Skin epidermis (tissue), 12 donors: ENCODE data around the gene DSTN.
A peak's percentile ranks its signal among the peaks of the same experiment; 100 is the strongest.

Experiments used
- H3K27ac ChIP-seq, 21 experiments: fragments of 200-600 bp; sonication (generic) in 11 of 21; one replicate each; pipeline ENCODE4 v1.5.0; 2020; ENCODE audit warnings: mild to moderate bottlenecking in 3 of 21, inconsistent platforms in 2 of 21, moderate library complexity in 2 of 21
- H3K4me3 ChIP-seq, 7 experiments: fragments of 200-600 bp; sonication (generic) in 2 of 7; one replicate each; pipeline ENCODE4 v1.5.0; 2020; ENCODE audit warnings: inconsistent platforms in 2 of 7, mild to moderate bottlenecking in 2 of 7, moderate library complexity in 1 of 7

Gene DSTN

DNA sequence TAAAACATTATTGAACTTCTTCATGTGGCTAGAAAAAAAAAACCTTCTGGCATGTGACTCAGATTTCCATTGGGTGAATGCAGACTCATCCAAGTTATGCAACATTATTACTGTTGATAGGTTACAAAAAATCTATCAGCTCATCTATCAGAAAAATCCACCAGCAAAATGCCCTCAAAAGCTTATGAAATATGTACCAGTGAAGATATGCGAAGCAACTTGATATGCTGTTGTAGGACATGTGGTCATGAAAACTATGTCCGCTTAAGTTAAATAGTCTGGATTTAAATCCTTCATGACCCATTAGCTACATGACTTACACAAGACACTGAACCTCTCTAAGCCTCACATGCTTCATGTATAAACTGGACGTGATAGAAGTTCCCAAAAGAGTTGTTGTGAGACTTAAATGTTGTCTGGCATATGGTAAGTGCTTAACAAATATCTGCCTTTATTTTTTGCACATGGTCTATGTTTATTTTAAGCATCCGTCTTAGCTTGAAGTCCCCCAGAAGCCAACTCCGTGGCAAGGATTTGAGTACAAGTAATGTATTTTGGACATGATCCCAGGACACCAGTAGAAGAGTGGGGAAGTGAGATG lies 26.2 kb upstream of the DSTN start:
- Histone ChIP-seq H3K27ac (peak overlapping the region in 10 of 21 experiments; percentile 6 to 69 (median 44)), H3K4me3 (no peak overlapping the region)

DNA sequence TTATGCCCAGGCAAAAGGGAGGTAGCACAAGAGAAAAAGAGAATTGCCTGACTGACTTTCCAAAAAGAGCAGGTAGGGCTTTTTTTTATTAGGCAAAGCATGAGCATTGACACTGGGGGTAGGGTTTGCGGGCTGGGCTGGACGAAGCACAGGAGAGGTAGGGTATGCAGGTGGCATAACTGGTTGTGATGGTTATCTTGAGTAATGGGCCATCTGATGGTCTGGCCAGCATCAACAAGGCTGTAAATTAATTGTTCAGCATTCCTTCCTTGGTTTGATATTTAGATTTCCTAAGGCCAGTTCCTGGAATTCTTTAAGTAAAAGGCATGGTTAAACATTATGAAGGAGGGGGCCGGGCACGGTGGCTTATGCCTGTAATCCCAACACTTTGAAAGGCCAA lies 24.7 kb upstream of the DSTN start:
- Histone ChIP-seq H3K4me3 (no peak overlapping the region), H3K27ac (no peak overlapping the region)

DNA sequence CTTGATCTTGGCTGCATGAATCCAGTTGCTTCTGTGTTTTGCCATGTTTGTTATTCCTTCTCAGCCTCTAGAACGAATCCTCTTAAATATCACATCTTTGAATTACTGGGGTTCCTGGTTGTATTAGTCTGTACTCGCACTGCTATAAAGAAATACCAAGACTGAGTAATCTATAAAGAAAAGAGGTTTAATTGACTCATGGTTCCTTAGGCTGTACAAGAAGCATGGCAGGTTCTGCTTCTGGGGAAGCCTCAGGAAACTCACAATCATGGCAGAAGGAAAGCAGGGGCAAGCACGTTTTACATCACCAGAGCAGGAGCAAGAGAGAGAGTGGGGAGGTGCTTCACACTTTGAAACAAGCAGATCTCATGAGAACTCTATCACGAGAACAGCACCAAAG lies 20.7 kb upstream of the DSTN start:
- H3K27ac ChIP-seq, result no peak overlapping the region
- H3K4me3 ChIP-seq, result no peak overlapping the region

DNA sequence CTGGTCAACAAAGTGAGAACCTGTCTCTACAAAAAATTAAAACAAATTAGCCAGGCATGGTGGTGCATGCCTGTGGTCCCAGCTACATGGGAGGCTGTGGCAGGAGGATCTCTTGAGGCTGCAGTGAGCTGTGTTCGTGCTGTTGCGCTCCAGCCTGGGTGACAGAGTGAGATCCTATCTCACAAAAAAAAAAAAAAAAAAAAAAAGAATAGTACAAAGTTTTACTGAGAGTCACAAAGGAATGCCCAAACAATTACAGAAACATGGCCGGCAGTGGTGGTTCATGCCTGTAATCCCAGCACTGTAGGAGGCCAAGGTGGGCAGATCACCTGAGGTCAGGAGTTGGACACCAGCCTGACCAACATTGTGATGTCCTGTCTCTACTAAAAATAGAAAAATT lies 14.8 kb upstream of the DSTN start:
- H3K27ac ChIP-seq, result peak overlapping the region in 1 of 21 experiments; percentile 47
- H3K4me3 ChIP-seq, result no peak overlapping the region

DNA sequence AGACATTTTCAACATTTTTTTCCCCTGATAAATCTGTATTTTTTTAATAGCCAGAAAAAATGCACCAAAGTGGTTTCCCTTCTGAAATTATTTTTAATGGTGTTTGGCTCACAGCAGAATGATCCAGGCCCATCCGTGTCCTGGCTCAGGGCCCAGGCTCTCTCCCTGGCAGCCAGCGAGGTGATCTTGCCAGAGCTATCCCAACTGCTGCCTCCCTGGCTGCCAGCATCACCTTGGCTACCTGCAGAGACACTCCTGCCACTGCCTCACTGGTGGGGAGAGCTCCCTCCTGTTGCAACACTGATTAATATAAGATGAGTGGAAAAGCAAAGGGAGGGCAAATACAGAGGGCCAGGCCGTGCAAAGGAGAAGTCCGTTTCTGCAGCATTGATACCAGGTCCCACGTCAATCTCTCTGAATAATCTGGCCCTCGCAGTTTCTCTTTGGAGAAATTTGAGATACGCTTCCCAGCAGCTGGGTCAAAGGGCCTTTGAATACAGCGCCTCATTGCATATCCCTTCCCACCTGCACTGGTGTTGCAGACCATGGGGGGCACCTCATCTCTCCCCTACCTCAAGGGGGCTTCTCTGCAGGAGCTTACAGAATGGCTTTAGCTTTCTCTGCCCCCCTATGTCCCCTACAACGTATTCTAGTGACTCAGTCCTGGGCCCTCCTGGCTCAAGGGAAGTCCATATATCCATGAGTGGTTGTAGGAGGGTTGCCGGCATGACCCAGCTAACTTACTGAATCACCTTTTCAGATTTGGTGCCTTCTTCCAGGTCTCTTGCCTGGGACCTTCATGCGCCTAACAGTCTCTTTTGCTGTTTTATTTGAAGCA lies 12.8 kb upstream of the DSTN start:
- Histone ChIP-seq H3K4me3 (peak overlapping the region in 2 of 7 experiments; percentile 5 to 26), H3K27ac (peak overlapping the region in 20 of 21 experiments; percentile 63 to 92 (median 86))

DNA sequence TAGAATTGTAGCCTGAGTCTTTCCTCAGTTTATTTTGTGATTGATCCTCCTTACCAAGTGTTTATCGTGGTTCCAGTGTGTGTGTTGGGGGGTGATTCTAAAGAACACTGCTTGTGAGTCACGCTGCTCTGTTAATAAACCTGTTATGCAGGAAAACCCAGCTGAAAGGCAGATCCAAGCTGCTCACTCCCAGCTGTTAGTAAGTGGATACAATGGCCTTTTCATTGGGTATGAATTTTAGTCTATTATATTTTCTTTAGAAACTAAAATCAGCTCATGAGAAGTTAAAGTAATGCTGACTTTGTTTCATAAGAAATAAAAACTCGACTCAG lies 12.2 kb upstream of the DSTN start:
- H3K4me3 ChIP-seq, result peak overlapping the region in 2 of 7 experiments; percentile 5 to 26
- peak overlapping the region in 20 of 21 experiments; percentile 63 to 92 (median 86) for H3K27ac ChIP-seq

DNA sequence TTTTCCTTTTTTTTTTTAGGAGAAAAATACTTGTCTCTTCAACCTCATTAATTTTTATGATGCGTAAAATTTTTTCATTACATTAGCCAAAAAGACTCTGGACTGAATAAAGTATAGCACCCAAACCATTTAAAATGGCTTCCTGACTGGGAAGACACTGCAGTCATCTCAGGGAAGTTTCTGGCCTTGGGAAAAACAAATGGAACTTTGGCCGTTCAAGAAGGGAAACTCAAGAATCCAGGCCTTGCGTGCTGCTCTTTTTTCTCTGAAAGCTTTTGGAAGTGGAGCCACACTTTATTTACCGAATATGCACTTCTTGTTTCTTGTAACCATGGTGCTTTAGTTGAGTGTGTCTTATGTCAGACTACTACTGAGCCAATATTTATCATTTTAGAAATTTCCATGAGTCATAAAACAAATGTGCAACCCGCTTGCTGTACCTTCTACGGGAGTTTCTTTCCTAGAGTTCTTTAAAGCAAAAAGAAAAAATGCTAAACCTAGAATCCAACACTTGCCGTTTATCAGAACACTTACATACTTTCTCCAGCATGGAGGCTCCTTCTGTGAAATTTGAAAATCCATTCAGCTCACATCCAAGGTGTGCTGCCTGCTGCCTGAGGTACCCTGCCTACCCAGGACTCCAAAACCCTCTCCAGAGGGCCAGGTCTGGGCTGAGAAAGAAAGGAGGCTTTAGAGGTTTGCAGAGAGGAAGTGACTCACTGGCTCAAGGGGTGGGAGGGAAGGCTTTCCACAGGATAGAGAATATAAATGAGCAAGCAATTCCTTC lies 11.5 kb upstream of the DSTN start:
- peak overlapping the region in 1 of 7 experiments; percentile 8 for H3K4me3 ChIP-seq
- H3K27ac ChIP-seq, result peak overlapping the region in 20 of 21 experiments; percentile 54 to 92 (median 86)

DNA sequence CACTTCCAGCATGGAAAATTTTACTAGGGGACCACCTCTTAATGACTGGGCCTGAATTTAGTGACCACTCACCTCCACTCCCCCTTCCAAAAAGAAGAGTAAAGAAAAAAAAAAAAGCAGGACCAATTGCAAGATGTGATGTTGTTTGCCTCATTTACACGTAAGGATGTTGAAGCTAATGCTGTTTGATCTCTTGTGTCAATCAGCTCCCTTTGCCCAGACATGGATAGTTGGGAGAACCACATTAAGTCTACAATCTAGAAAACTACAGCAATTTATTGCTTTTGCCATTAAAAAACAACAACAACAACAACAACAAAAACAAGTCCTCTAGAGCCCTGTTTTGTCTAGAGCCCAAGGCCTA lies 11.0 kb upstream of the DSTN start:
- Histone ChIP-seq H3K4me3 (no peak overlapping the region), H3K27ac (peak overlapping the region in 20 of 21 experiments; percentile 54 to 92 (median 86))

DNA sequence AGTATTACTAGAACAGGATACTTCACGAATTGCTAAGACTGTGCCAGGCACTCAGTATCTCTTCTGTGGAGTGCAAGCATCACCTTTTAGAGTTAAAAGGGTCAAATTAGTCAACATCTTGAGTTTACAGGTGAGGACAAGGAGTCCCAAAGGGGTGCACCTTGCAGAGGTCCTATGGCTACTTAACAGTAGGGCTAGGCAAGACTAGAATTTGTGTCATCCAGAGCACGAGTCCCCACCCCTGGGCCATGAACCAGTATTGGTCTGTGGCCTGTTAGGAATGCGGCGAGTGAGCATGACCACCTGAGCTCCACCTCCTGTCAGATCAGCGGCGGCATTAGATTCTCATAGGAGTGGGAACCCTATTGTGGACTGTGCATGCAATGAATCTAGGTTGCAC lies 10.5 kb upstream of the DSTN start:
- H3K27ac ChIP-seq, result peak overlapping the region in 20 of 21 experiments; percentile 54 to 92 (median 86)
- H3K4me3 ChIP-seq, result no peak overlapping the region

DNA sequence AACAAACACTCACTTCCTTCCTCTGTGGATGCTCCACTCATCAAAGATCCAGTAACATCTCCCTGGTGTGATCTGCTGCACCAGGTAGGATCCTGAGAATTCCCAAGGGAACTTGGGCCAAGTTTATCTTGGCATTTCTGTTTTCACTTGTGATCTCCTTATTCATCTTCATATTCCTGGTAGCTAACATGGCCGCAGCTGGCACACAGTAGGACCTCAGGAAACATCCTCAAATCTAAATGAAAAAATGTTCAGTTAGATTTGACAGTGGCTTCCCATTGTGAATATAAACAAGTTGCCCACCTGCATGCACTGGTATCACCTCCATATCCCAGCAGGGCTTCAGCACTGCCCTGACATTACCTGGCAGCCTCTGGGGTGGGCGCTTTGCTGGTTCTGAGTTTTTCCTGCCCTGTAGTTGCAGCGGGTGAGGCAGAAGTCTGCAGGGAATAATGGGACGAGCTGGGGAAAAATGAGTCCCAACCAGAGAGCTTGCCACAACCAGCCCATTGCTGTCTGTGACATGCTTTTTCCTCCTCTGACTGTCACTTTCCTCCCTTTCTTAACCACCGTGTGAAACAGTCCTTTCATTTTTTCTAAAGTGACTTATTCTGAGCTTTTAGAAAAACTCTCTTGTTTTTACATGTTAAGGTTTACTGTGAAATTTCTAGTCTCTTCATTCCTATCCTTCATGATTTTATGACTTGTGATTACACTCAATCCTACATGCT lies 9.4 kb upstream of the DSTN start:
- H3K4me3 ChIP-seq, result no peak overlapping the region
- peak overlapping the region in 5 of 21 experiments; percentile 27 to 89 (median 84) for H3K27ac ChIP-seq

DNA sequence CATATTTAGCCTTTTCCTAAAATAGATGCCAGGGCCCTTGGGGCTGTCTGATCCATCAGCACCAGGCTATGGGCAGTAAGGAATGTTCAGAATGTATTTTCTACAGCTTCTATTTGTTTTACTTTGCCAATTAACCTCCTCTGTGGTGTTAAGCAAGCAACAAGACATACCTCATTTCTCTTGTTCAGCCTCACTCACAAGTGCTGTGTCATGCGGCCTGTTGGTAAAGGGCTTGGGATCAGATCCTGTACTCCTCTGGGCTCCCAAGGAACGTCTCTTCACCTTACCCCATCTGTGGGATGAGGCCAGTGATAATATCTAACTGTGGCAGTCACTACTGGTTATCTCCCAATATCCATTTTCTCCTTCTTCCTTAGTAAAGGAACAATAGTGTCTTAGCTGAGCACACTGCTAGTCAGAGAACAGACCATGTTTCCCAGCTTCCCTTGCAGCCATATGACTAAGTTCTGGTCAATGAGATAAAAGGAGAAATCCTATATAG lies 7.0 kb upstream of the DSTN start:
- Histone ChIP-seq H3K4me3 (no peak overlapping the region), H3K27ac (peak overlapping the region in 4 of 21 experiments; percentile 4 to 30 (median 19))

DNA sequence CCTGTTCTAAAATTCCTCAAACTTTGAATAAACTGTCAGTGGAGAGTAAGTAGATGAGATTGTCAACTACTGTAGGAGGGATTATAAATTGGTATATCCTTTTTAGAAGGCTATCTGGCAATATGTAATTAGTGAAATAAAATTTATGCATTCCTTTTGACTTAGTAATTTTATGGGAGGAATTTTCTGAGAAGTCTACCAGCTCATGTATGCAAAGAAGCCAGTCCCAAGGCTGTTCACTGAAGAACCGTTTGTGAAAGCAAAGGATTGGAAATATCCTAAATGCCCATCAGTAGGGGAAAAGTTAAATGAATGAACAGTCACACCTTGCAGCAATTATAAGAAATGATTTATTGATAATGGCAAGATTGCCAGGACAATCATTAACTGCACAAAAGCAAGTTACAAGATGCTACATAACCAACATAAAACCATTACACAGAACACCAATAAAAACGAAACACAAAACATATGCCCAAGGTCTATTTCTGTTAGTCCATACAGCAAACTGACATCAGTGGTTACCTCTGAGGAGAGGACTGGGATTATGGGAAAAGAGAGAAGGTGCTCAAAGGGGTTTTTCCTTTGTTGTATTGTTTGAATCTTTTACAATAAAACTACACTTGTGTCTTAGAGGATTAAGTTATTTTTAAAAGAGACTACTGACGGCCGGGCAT lies 4.6 kb upstream of the DSTN start:
- Histone ChIP-seq H3K27ac (peak overlapping the region in 1 of 21 experiments; percentile 0), H3K4me3 (no peak overlapping the region)

DNA sequence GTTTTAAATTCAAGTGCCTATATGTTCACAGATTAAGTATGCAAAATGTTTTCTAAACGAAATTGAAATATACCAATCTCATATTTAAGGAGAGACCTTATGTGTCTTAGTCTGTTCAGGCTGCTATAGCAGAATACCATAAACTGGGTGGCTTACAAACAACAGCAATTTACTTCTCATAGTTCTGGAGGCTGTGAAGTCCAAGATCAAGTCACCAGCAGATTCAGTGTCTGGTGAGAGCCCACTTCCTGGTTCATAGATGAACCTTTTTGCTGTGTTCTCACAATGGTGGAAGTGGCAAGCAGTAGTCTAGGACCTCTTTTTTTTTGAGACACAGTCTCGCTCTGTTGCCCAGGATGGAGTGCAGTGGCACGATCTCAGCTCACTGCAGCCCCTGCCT lies 3.5 kb upstream of the DSTN start:
- Histone ChIP-seq H3K4me3 (no peak overlapping the region), H3K27ac (peak overlapping the region in 1 of 21 experiments; percentile 29)

DNA sequence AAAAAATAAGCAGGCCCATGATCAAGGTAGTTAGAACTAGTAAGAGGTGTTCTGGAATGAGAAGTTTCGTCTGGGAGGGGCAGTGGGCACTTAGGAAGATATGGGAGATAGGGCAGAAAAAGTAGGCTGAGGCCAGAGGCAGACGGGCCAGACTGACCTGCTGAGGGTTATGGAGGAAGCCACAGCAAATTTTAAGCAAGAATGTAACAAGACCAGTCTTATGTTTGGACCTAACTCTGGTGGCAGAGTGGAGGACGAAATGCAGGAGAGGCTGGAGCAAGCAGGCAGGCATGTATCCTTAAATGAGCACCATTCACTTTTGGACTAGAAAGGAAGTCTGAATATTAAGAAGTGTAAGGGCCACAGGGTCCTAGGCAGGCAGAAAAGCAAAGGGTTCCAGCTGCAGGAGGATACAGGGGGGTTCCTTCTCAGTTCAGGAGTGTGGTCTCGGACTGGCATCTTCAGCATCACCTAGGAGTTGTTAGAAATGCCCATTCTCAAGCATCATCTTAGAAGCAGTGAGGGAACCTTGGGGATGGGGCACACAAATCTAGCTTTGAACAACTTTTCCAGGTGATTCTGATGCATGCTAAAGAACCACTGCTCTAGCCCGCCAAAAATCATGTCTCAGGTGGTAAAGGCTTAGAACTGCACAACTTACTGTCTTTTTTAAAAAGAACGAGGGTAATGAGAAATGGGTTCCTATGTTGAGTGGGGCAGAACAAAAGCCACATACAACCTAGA lies 1.7 kb upstream of the DSTN start:
- peak overlapping the region in 20 of 21 experiments; percentile 93 to 99 (median 98) for H3K27ac ChIP-seq
- H3K4me3 ChIP-seq, result peak overlapping the region in 6 of 7 experiments; percentile 73 to 99 (median 82)

DNA sequence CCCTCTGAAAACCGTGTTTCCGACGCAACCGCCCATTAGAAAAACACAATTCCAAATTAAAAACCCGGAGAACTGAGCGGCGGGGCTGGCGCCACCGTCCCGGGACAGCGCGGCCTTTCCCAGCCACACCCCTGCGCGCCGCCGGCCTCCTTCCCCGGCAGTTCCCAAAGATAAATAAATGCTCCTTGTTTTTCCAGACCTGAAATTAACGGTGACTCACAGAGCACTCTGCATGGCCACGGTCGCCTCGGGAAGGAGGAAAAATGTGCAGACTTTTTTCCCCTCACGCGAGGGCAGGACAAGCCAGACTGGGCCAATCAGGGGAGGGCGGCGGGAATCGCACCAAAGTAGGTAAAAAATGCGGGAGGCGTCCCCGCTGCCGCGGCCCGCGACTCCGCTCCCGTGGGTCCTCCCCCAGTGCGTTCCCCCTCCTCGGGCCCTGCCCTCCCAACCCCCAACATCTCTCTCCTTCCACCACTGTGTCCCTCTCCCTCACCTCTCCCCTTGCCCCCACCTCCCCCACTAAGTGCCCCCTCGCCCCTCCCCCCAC lies 828 bp upstream of the DSTN start:
- Histone ChIP-seq H3K4me3 (peak overlapping the region; percentile 73 to 99 (median 83)), H3K27ac (peak overlapping the region; percentile 70 to 99 (median 98))

DNA sequence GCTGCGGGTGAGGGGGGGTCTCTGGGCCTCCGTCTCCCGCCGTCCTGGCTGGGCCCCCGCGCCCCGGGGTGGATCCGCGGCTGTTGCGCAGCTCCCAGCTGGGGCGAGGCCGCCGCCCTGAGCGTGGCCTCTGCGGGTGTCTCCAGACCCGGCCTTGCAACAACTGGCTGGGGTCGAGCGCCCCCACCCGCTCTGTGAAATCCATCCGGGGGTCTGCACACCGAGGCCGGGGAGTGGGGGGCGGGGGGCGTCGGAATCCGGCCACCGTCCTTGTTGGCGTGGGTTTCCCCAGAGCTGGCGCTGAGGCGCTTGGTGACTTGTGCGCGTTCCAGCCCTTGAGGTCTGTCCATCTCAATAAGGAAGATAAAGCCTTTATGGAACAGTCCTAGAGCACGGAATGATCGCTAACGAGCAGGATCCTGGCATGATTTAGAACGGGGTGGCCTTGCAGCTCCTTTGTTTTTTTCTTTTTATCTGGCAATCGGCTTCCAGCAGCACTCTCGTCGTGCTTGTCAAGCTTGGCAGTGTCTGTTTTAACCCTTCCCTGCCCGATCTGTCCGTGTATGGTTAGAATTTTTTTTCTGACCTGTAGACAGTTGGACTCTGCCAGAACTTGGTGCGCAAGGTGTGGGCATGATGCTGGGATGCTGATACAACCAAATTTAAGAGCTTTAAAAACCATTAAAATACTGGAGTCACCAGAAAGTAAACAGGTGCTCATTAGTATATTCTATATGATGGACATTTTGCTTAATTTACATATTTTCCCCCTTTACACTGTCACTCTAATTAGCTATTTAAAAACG lies 675 bp downstream of the DSTN start:
- peak overlapping the region; percentile 73 to 99 (median 83) for H3K4me3 ChIP-seq
- peak overlapping the region; percentile 93 to 99 (median 98) for H3K27ac ChIP-seq

DNA sequence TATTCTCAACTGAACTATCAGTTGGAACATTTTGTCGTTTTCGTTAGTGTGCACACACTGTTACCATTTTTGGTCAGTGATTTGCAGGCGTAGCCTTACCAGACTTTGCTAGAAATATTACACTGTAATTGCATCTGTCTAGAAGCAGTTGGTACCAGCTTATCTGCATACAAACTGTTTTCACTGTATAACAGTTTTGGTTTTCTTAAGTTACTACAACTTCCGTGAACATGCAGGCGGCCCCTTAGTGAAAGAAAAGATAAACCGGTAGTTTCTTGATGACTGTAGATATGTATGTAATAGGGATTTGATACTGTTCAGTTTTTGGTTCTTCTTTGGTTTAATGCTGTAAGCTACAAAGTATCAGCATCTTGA lies 1.3 kb downstream of the DSTN start:
- peak overlapping the region; percentile 73 to 99 (median 83) for H3K4me3 ChIP-seq
- peak overlapping the region in 15 of 21 experiments; percentile 93 to 99 (median 98) for H3K27ac ChIP-seq
